OCI-LY7 (cell line): ENCODE measurements around the gene MYL5. TPM values are rescaled to one million over a fixed set of nuclear protein-coding genes. Genes with fewer than 3 reads are reported as not detected.
"Not testable (repeated sequence)": the region's sequence is repeated elsewhere in the genome, so short reads cannot be mapped to it uniquely, and the experiment has no call there.

Experiments used
- BruUV-seq: library from RNA; stranded (reverse); fragments of 400-500 nt; replicated peaks from 2 replicates; lab custom pipeline; 2021; lab: Mats Ljungman, UMichigan
- CTCF ChIA-PET: fragments of 300-600 bp; sonication (Branson Sonifier 250); formaldehyde crosslinking; loops from one replicate; lab custom pipeline; 2022; ENCODE audit warnings: antibody characterized with exemption; ENCODE audit not compliant: unreplicated experiment; lab: Charles Lee
- POLR2A ChIA-PET: fragments of 300-600 bp; sonication (Branson Sonifier 250); formaldehyde crosslinking; loops from one replicate; lab custom pipeline; 2022; ENCODE audit warnings: antibody characterized with exemption; lab: Charles Lee
- DNase-seq: peaks from one replicate; pipeline ENCODE4 v3.0.0-alpha.2; 2015; ENCODE audit warnings: low spot score
- H2AFZ ChIP-seq: fragments of 200-600 bp; sonication (generic), shearing (Covaris generic); 2 replicates; pipeline ENCODE4 v1.6.1; 2014; ENCODE audit warnings: mild to moderate bottlenecking, antibody characterized with exemption, low read length, moderate library complexity
- H3K27ac ChIP-seq: fragments of 200-600 bp; sonication (generic); 2 replicates; pipeline ENCODE4 v1.5.1; 2014; ENCODE audit warnings: mixed run types, low read depth, mild to moderate bottlenecking, moderate library complexity, low read length, inconsistent platforms; ENCODE audit not compliant: poor library complexity, severe bottlenecking
- H3K36me3 ChIP-seq: fragments of 200-600 bp; sonication (generic); 2 replicates; pipeline ENCODE4 v1.6.1; 2014; ENCODE audit warnings: mild to moderate bottlenecking, antibody characterized with exemption, low read length, moderate library complexity, mixed read lengths; ENCODE audit not compliant: insufficient read depth
- H3K4me1 ChIP-seq: fragments of 200-600 bp; sonication (generic); 2 replicates; pipeline ENCODE4 v1.5.1; 2014; ENCODE audit warnings: mild to moderate bottlenecking, low read length; ENCODE audit not compliant: insufficient read depth, poor library complexity, severe bottlenecking
- H3K4me2 ChIP-seq: fragments of 200-600 bp; sonication (generic); 2 replicates; pipeline ENCODE4 v1.6.1; 2014; ENCODE audit warnings: mild to moderate bottlenecking, low read length
- H3K4me3 ChIP-seq: fragments of 200-600 bp; sonication (generic); 2 replicates; pipeline ENCODE4 v1.5.1; 2014; ENCODE audit warnings: mild to moderate bottlenecking, low read depth, low read length; ENCODE audit not compliant: poor library complexity, severe bottlenecking
- H3K79me2 ChIP-seq: fragments of 200-600 bp; sonication (generic); 2 replicates; pipeline ENCODE4 v1.6.1; 2016; ENCODE audit warnings: low read depth, mild to moderate bottlenecking, low read length, moderate library complexity, mixed read lengths; ENCODE audit not compliant: insufficient read depth
- H3K9me2 ChIP-seq: fragments of 200-600 bp; sonication (generic); 2 replicates; pipeline ENCODE4 v1.6.1; 2016; ENCODE audit warnings: mild to moderate bottlenecking, low read length, mixed read lengths; ENCODE audit not compliant: insufficient read depth
- H3K9me3 ChIP-seq: fragments of 200-600 bp; sonication (generic); 2 replicates; pipeline ENCODE4 v1.6.1; 2014; ENCODE audit warnings: mild to moderate bottlenecking, mixed run types, low read length, mixed read lengths
- H4K20me1 ChIP-seq: fragments of 200-600 bp; sonication (generic); 2 replicates; pipeline ENCODE4 v1.6.1; 2014; ENCODE audit warnings: mild to moderate bottlenecking, antibody characterized with exemption, low read length, moderate library complexity, mixed read lengths; ENCODE audit not compliant: insufficient read depth
- CTCF ChIP-seq: fragments of 200-600 bp; sonication (generic); conservative IDR thresholded peaks from 2 replicates; pipeline ENCODE4 v1.5.1; 2014; ENCODE audit warnings: mild to moderate bottlenecking, antibody characterized with exemption, low read length, moderate library complexity, mixed read lengths
- EZH2phosphoT487 ChIP-seq: fragments of 200-600 bp; sonication (generic); IDR thresholded peaks from 2 replicates; pipeline ENCODE4 v1.6.1; 2018; ENCODE audit warnings: low read depth, borderline replicate concordance, mild to moderate bottlenecking, mixed run types, antibody characterized with exemption, low read length, moderate library complexity, mixed read lengths
- intact Hi-C: fragments of 100-400 bp; cut with micrococcal nuclease; formaldehyde crosslinking; loops from one replicate; pipeline ENCODE4 v1.10.0; 2022; ENCODE audit not compliant: unreplicated experiment
- total RNA-seq, 2 experiments: library from RNA; depleted of rRNA in 1 of 2; stranded (reverse); fragments of >200 nt in 1 of 2; shearing (Covaris generic) in 1 of 2; gene quantifications; 2 replicates each; pipeline ENCODE4 v1.2.3, GENCODE V29; 2014 to 2022

Gene MYL5
- total RNA-seq, 2 experiments from 2014 or later, result 24.4 to 62.2 TPM

- Histone ChIP-seq H2AFZ (no peak overlapping the region), H4K20me1 (no peaks in the 10 kb centered on the region), H3K4me3 (no peak overlapping the region), H3K27ac (no peak overlapping the region), H3K79me2 (peaks cover under 1% of the 10 kb centered on the region; the same call in 1 of the 2 replicates), H3K4me2 (no peak overlapping the region), H3K9me3 (no peaks in the 10 kb centered on the region), H3K9me2 (no peaks in the 10 kb centered on the region), H3K4me1 (no peaks in the 10 kb centered on the region), H3K36me3 (peaks cover 20% of the 10 kb centered on the region)
- POLR2A ChIA-PET, result no interaction called here
- no TSS peak for BruUV-seq
- no peak for TF ChIP-seq CTCF
- no peak for TF ChIP-seq EZH2phosphoT487
- intact Hi-C loops, result no loop called here
- CTCF ChIA-PET, result no interaction called here
- DNase-seq, result no peak
Measured at GRCh38 chr4:666822-667544, 7.4 kb upstream of the MYL5 start.

- BruUV-seq, result no TSS peak
- DNase-seq, result no peak
- Histone ChIP-seq H3K9me2 (no peaks in the 10 kb centered on the region), H4K20me1 (no peaks in the 10 kb centered on the region), H3K4me1 (no peaks in the 10 kb centered on the region), H3K9me3 (no peaks in the 10 kb centered on the region), H3K79me2 (peaks cover 6% of the 10 kb centered on the region; the same call in 1 of the 2 replicates), H3K36me3 (peaks cover 25% of the 10 kb centered on the region), H2AFZ (no peak overlapping the region), H3K4me3 (no peak overlapping the region), H3K27ac (no peak overlapping the region), H3K4me2 (no peak overlapping the region)
- CTCF ChIA-PET, result no interaction called here
- POLR2A ChIA-PET, result no interaction called here
- intact Hi-C loops, result no loop called here
- TF ChIP-seq EZH2phosphoT487 (no peak), CTCF (no peak)
Measured at GRCh38 chr4:667545-667925, 6.8 kb upstream of the MYL5 start.

GRCh38 chr4:668219-668618 is 6.1 kb upstream of the MYL5 start:
- CTCF ChIA-PET, H3K4me3 ChIP-seq, H4K20me1 ChIP-seq, H2AFZ ChIP-seq, H3K9me2 ChIP-seq, DNase-seq, H3K9me3 ChIP-seq, H3K4me1 ChIP-seq, H3K27ac ChIP-seq, BruUV-seq, H3K4me2 ChIP-seq, intact Hi-C loops, POLR2A ChIA-PET: not testable (repeated sequence)
- Histone ChIP-seq H3K79me2 (peaks cover 12% of the 10 kb centered on the region), H3K36me3 (peaks cover 32% of the 10 kb centered on the region)

GRCh38 chr4:669806-670559 is 4.4 kb upstream of the MYL5 start:
- CTCF ChIA-PET, H3K27ac ChIP-seq, H4K20me1 ChIP-seq, H3K9me2 ChIP-seq, BruUV-seq, DNase-seq, H3K4me2 ChIP-seq, POLR2A ChIA-PET, H3K9me3 ChIP-seq, H2AFZ ChIP-seq, H3K4me3 ChIP-seq: not testable (repeated sequence)
- H3K36me3 ChIP-seq, result peaks cover 38% of the 10 kb centered on the region
- H3K79me2 ChIP-seq, result peaks cover 17% of the 10 kb centered on the region
- peaks cover 10% of the 10 kb centered on the region for H3K4me1 ChIP-seq
- intact Hi-C loops, result loop anchor here (10.0 kb wide), 2 partner anchors 195 to 1045 kb away; partner anchors contain the start of gene SLBP
